22Rv1 (cell line): ENCODE measurements around the gene RAP1GAP2.

Experiments
- CTCF ChIP-seq: fragments of 450-650 bp; IDR thresholded peaks from 2 replicates; pipeline ENCODE4 v1.5.1; 2017; ENCODE audit warnings: mild to moderate bottlenecking
- ZFX ChIP-seq: fragments of 450-650 bp; IDR thresholded peaks from 2 replicates; pipeline ENCODE4 v1.6.1; 2017; ENCODE audit warnings: antibody characterized with exemption, borderline replicate concordance

GRCh38 chr17:3024346-3024745 lies 228.1 kb downstream of the RAP1GAP2 start:
- no peak for TF ChIP-seq CTCF
- no peak for TF ChIP-seq ZFX
